GM12865 (cell line): ENCODE results near the gene CST5.

ENCODE experiments used
- DNase-seq: peaks from one replicate; pipeline ENCODE4 v3.0.0; 2010; ENCODE audit warnings: low read depth
- H3K4me3 ChIP-seq: 2 replicates; pipeline ENCODE4 v1.5.1; 2011; ENCODE audit warnings: mild to moderate bottlenecking, low read depth, low read length, control low read depth
- TF ChIP-seq, protein P1 (sequence below): IDR thresholded peaks from 2 replicates; pipeline ENCODE4 v1.5.1; 2011; ENCODE audit warnings: low read length, control low read depth, low read depth, inconsistent platforms; ENCODE audit not compliant: insufficient read depth; ENCODE audit errors: missing control alignments

Gene CST5

DNA sequence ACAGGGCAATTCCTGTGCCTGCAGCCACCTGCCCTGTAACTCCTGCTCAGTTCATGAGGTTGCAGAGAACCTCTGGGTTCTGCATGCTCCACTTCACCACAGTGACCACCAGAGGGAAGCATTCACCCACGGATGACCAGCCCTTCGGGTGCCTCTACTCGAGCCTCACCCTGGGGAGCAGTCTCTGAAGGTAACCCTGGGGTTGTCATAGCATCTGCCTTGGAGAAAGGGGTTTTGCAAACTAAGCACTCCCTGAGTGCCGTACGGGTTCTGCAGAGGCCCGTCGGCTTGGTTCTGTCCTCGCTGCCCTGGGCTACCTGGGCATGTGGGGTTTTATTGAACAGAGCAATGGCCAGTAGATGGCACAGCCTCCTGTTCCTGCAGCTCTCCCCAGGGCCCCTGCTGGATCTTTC lies 10.2 kb upstream of the CST5 start:
- DNase-seq = peak; percentile 53
- no peak overlapping the region for H3K4me3 ChIP-seq
- TF ChIP-seq, protein P1, sequence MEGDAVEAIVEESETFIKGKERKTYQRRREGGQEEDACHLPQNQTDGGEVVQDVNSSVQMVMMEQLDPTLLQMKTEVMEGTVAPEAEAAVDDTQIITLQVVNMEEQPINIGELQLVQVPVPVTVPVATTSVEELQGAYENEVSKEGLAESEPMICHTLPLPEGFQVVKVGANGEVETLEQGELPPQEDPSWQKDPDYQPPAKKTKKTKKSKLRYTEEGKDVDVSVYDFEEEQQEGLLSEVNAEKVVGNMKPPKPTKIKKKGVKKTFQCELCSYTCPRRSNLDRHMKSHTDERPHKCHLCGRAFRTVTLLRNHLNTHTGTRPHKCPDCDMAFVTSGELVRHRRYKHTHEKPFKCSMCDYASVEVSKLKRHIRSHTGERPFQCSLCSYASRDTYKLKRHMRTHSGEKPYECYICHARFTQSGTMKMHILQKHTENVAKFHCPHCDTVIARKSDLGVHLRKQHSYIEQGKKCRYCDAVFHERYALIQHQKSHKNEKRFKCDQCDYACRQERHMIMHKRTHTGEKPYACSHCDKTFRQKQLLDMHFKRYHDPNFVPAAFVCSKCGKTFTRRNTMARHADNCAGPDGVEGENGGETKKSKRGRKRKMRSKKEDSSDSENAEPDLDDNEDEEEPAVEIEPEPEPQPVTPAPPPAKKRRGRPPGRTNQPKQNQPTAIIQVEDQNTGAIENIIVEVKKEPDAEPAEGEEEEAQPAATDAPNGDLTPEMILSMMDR = peak; percentile 66

DNA sequence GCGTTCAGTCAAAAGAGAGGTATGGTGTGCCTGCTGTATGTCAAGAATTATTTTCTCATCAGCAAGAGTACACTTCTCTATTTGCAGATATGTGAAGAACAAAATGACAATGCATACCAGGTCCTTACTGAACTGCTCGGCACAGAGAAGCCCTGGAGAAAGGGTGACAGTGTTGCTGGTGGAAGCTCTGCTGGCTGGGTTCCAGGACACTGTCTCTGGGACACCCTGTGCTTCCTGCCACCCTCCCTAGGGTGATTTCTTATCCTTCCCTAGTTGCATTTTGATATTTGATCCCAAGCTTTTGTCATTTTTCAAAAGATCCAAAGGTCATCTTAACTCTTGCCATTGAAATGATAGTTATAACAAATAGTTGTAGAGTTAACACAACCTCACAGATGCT lies 8.3 kb upstream of the CST5 start:
- DNase-seq = no peak
- TF ChIP-seq, protein P1 = no peak

DNA sequence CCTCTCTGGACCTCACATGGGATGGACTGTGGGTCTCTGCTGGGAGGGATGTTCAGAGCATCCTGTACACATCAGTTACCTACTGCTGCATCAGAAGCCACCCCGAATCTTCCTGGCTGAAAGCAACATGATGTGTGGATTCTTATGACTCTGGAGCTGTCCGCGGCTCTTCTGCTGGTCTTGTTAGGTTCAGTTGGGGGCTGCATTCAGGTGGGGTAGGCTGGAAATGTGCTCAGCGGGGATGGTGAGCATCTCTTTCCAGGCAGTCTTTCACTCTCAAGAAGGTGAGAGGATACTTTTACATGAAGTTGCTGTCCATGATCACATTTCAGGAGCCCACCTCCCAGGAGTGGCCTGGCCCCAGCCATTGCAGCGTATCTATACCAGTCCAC lies 5.2 kb upstream of the CST5 start:
- H3K4me3 ChIP-seq = no peak overlapping the region
- DNase-seq = no peak
- TF ChIP-seq, protein P1 = no peak

More for the DNA sequence above, 8.3 kb upstream of the CST5 start:
- no peak overlapping the region for H3K4me3 ChIP-seq

DNA sequence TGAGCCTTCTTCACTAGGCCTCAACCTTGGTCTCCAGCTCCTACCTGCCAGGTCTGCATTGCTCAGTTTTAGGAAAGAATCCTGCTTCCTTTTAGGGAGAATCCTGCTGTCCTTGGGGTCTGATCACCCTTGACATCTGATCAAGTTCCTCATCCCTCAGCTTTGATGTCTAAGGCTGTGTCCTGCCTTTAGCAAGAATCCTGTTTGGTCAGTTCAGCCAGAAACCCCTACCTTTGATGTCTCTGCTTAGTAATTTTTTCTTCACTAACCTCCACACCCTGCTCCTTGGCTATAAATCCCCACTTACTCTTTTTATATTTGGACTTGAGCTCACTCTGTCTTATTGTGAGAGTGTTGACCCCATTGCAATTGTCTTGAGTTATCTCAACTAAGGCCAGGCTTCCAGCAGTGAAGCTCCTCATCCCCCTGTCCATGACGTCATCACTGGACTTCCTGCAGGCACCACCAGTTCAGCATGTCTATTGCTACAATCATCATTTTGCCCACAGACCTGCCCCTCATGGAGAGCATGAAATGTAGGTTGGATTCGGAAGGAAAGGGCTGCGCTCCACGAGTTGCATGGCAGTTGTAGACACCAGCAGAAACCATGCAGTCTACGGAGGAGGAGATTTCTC lies 4.7 kb upstream of the CST5 start:
- no peak overlapping the region for H3K4me3 ChIP-seq
- TF ChIP-seq, protein P1 = no peak
- no peak for DNase-seq

DNA sequence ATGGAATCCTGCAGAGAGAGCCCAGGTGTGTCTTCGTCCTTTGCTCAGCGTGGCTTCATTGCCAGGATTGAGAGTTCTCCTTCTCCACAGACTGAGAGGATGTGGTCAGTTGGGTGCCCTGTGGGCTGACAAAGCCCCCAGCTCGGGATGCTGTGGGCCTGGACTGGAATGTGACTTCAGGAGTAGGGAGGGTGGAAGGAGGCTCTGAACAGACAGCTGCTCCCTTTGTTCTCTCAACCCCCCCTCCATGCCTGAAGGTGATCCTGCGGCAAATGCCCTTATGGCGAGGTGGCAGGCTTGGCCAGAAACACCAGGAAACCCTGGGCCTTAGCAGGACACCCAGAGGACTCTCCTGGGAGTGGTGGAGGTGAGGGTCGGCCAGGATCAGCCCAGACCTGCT lies 1.8 kb upstream of the CST5 start:
- DNase-seq = no peak
- TF ChIP-seq, protein P1 = no peak
- no peak overlapping the region for H3K4me3 ChIP-seq

DNA sequence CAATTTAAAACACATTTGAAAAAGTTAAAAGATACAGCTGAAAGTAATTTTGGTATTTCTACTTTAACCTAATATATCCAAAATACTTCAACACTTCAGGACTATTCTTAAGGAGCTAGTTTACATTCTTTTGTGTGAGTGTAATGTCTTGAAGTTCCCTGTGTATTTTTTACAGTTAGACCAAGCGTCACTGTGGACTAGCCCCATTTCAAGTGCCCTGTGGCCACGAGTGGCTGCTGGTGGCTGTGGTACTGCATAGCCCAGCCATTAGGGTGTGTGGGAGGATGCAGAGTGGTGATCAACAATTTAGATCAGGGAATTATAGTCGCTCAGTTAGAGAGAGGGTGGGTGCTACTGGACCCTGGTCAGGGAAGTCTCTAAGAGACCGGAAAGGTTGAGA lies 869 bp upstream of the CST5 start:
- TF ChIP-seq, protein P1 = no peak
- no peak overlapping the region for H3K4me3 ChIP-seq
- no peak for DNase-seq

DNA sequence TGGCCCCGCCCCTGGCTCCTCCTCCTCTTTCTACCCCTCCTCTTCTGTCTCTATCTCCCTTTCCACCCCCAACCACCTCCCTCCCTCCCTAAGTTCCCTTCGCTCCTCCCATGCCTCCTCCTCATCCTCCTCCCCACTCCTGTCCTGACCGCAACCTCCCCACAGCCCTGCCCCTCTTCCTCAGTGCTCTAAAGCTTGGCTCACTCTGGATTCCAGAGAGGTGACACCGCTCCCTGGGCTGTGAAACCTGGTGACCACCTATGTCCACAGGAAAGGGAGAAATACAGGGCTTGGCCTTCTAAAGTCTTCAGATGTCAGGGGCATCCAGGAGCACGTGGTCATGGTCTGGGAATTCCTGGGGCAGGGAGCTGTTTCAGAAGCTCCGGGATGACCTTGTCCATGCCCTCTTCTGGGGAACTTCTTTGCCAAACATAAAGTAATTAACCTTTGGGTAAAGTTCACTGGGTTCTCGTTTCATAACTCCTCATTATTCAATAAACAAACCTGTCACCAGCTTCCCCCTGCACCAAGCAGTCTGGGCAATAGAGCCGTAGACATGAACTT lies 345 bp upstream of the CST5 start:
- no peak for DNase-seq
- TF ChIP-seq, protein P1 = no peak

More for the DNA sequence above, 345 bp upstream of the CST5 start:
- H3K4me3 ChIP-seq = no peak overlapping the region
